Measurements from ENCODE around the gene MPPE1.
A peak's percentile ranks its signal among the peaks of the same experiment; 100 is the strongest.
"Not testable (repeated sequence)": the region's sequence is repeated elsewhere in the genome, so short reads cannot be mapped to it uniquely, and the experiment has no call there.

Gene MPPE1

DNA sequence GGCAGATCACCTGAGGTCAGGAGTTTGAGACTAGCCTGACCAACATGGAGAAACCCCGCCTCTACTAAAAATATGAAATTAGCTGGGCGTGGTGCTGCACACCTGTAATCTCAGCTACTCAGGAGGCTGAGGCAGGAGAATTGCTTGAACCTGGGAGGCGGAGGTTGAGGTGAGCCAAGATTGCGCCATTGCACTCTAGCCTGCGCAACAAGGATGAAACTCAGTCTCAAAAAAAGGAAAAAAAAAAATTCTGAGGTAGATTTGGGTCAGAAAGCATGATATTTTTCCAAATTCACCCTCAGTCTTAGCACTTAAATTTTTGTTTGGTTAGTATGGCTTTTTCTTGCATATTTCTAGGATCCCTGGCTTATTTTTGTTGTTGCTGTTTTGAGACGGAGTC is 53.6 kb downstream of the MPPE1 start:
- DNase-seq: not testable (repeated sequence)

DNA sequence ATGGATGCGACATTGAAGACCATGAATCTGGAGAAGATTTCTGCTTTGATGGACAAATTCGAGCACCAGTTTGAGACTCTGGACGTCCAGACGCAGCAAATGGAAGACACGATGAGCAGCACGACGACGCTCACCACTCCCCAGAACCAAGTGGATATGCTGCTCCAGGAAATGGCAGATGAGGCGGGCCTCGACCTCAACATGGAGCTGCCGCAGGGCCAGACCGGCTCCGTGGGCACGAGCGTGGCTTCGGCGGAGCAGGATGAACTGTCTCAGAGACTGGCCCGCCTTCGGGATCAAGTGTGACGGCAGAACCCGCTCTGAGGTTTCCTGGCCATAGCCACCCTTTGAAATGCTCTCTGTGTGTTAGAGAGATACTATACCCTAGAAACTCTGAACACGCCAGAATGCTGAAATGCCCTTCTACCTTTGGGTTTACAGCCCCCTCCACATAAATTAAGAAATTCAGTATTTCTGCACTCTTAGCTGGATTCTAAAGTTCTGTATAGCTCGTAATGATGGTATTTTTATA is 56.2 kb downstream of the MPPE1 start:
- peak; percentile 28 for DNase-seq

DNA sequence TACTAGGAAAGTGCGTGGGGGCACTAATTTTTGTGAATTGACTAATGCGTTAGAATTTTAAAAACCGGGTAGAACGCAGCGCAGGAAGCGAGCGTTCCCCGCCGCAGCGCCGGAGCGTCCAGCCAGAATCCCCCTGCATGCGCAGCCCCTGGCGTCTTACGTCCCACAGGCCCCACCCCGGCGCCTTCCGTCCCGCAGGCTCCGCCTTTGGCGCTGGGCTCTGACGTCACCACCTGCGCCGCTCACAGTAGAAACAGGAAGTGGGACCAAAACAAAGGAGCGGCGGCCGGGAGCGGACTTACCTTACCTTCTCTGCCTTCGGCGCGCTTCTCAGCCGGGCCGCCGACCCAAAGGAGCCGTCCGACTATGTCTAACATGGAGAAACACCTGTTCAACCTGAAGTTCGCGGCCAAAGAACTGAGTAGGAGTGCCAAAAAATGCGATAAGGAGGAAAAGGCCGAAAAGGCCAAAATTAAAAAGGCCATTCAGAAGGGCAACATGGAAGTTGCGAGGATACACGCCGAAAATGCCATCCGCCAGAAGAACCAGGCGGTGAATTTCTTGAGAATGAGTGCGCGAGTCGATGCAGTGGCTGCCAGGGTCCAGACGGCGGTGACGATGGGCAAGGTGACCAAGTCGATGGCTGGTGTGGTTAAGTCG is 56.8 kb downstream of the MPPE1 start, which contains the start of gene CHMP1B:
Gene CHMP1B (plus strand): TSS at position 268 of the 660 bp plus-strand sequence. CDS start 99 bp downstream, at position 367.
- peak; percentile 99 for DNase-seq

DNA sequence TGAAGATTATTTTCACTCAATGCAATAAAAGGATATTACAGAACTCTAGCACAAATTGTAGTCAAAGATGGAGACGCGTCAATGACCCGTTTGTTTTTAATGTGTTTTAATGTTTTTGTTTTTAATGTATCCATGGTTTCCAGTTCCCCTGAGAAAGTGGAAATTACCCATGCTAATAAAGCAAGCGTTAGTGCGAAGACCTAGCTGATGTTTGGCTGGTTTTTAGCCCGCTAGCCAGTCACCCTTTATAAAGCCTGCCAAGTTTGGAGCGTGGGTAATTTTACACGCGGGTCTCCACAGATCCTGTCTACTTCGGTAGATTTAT is 57.3 kb downstream of the MPPE1 start:
- no peak for DNase-seq

DNA sequence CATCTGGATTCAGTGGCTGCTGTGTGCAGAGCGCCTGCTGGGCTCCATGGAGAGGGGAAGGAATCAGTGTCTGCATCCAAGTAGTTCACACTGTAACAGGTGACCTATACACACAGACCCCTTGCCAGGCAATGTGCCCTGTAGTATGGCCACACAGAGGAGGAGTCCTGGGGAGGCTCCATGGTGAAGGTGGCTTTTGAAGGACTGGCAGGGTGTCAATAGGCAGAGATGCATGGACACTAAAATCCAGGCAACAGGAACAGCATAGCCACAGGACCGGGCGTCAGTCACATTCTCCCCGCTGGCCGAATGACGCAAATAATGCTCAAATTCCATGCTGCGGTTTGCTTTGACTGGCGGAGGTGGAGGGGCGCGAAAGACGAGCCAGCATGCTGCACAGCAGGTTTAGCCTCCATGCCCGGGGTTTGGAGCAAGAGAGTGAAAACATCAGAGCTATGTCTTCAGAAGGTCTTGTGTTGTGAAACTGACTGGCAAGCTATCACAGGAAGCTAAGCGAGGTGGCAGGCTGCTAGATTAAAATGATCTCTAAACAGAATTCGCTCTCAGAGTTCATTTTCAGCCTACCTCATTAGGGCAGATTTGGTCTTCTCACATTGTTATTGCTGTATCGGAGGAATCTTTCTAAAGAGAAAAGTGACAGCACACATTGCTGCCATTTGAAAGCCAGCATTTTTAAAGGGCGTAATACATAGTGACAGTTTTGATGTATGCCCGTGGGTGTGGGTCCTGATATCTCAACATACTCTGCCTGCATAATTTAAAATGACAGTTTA is 58.1 kb downstream of the MPPE1 start:
- peak; percentile 69 for DNase-seq

DNA sequence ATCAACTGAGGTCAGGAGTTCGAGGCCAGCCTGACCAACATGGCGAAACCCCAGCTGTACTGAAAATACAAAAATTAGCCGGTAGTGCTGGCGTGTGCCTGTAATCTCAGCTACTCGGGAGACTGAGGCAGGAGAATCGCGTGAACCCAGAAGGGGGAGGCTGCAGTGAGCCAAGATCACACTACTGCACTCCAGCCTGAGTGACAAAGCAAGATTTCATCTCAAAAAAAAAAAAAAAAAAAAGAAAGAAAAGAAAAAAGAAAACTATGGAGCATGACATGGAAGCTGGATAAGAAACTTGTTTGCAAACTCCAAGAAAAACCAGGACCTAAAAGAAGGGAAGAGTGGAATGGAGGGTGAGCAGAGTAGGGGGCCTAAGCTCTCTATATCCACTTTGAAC is 58.8 kb downstream of the MPPE1 start:
- no peak for DNase-seq

DNA sequence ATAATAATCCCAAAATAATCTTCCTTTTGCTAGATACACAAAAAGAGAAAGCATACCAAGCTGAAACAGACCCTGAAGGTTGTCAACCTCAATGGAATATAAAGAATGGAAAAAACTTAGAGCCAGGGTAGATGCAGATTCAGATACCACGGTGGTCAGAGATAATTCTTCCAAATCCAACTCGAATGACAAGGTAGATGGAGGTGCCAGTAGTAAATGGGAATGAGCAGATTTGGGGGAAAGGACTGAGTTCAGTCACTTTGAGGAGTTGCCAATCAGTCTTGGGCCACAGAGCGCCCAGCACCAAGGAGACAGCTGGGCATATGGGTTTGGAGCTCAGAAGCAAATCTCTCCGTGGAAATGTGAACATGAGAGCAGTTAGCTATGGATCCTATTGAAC is 60.3 kb downstream of the MPPE1 start:
- DNase-seq: no peak

DNA sequence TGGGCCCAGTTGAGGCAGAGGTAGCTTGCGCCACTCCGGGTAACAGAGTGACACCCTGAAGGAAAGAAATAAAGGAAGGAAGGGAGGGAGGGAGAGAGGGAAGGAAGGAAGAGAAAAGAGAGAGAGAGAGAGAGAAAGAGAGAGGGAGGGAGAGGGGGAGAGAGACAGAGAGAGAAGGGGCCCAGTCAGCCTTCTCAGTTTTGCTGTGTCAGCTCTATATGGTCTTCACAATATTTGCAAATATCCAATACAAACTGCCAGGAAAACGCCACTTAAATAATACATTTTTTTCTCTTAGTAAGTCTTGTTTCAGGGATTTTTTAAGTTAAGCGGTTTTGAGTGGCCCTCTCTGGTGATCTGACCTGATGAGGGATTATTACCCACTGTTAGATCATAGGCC is 62.5 kb downstream of the MPPE1 start:
- DNase-seq: no peak

DNA sequence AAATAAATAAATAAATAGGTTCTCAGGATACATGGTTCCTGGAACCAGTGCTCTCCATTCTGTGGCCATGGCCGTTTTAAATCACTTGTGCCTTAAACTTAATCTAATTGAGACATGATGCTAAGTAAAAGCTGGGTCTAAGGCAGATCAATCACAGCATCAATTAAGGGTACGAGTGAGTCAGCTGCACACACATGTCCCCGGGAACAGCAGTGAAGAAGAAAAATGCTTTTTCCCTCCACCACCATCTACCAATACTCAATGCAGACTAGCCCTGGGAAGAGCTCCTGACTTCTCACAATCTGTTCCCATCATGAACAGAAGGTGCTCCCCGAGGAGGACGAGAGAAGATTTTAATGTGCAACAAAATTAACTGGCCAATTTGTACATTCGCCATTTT is 63.7 kb downstream of the MPPE1 start:
- DNase-seq: no peak

DNA sequence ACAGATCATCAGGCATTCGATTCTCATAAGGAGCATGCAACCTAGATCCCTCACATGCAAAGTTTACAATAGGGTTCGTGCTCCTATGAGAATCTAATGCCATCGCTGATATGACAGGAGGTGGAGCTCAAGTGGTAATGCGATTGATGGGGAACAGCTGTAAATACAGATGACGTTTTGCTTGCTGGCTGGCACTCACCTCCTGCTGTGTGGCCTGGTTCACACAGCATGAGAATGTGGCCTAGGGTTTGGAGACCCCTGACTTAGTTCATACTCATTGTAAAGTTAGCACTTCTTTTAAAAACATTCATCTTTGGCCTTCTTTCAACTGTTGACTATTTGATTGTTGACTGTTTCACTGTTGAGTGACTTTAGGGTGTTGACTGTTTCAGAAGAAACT is 65.6 kb downstream of the MPPE1 start:
- no peak for DNase-seq

DNA sequence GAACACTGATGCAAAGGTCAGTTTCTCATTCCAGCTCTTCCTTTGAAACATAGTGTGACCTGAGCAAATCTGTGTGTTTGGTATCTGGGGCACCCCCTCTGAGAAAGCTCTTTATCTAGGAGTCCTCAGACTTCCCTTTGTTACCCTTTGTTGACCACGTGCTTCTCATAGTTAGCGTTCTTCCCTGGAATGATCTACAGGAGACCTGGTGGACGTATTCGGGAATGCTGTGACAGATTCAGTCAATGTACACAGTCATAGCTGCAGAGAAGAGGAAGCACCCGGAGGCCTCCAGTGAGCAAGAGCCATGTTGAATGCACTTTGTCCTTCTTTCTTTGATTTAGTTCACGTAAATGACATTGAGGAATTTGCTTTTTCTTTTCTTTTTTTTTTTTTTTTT is 67.6 kb downstream of the MPPE1 start:
- DNase-seq: no peak

DNA sequence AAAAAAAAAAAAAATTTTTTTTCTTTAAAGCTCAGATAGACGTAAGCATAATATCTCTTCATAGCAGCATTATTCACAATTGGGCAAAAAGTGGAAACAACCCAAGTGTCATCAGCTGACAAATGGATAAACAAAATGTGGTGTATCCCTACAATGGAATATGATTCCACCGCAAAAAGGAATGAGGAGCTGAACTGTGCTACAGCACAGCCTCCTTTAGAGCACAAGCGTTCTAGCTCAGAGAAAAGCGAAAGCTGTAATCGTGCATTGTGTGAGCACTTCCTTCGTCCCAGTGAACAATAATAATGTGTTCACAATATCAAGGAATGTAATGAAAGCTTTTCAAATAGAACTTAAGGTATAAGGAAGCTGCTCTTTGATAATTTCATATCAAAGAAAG is 68.6 kb downstream of the MPPE1 start:
- no peak for DNase-seq

DNA sequence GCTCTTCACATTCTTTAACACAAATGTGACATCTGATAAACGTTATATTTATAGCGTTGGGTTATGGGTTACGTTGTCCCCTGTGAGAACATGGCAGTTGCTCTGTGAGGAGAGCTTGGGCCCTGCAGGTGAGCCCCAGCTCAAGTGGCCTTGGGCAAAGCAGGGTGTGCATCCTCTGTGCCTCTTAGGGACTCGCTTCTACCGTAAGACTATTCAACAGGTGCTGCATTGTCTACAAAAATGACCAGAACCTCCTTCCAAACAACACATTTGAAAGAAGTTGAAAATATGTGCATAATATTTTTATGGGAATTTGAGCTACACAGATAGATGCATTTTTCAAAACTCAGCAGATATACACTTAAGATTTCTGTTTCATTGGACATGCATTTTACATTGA is 73.3 kb downstream of the MPPE1 start:
- DNase-seq: no peak

Measured in RPMI8226 (cell line).